H1 (cell line): ENCODE measurements around the gene GGT6. TPM values are rescaled to one million over a fixed set of nuclear protein-coding genes. Genes with fewer than 3 reads are reported as not detected.

Experiments used
- CTCF ChIA-PET: fragments of 300-600 bp; sonication (Branson Sonifier 250); formaldehyde crosslinking; loops from one replicate; lab custom pipeline; 2021; ENCODE audit not compliant: partially characterized antibody; lab: Charles Lee
- POLR2A ChIA-PET: fragments of 300-600 bp; sonication (Branson Sonifier 250); formaldehyde crosslinking; loops from one replicate; lab custom pipeline; 2021; ENCODE audit warnings: inconsistent platforms; ENCODE audit not compliant: partially characterized antibody; lab: Charles Lee
- DNase-seq, 2 experiments: peaks; one replicate each; pipeline versions ENCODE4 v3.0.0 to v3.0.0-alpha.2; 2010 to 2022; ENCODE audit warnings: low spot score in 2 of 2, low read depth in 1 of 2, mixed read lengths in 1 of 2
- FAIRE-seq: peaks from 2 replicates; lab custom pipeline; 2011; peaks lifted over from hg19 to GRCh38; lab: Jason Lieb, UNC
- H2AFZ ChIP-seq: 2 replicates; pipeline ENCODE4 v1.8.1; 2012; ENCODE audit warnings: low read length, inconsistent platforms
- H2AK5ac ChIP-seq: 2 replicates; pipeline ENCODE4 v1.6.1; 2013; ENCODE audit warnings: low read depth, low read length
- H2BK120ac ChIP-seq: replicated peaks from 2 replicates; pipeline ENCODE3; 2013; ENCODE audit warnings: low read depth, low read length, inconsistent platforms
- H2BK12ac ChIP-seq: 2 replicates; pipeline ENCODE4 v1.6.1; 2013; ENCODE audit warnings: low read depth, low read length
- H2BK15ac ChIP-seq: 2 replicates; pipeline ENCODE4 v1.6.1; 2013; ENCODE audit warnings: low read length
- H2BK20ac ChIP-seq: 2 replicates; pipeline ENCODE4 v1.6.1; 2013; ENCODE audit warnings: low read length
- H2BK5ac ChIP-seq: 2 replicates; pipeline ENCODE4 v1.6.1; 2013; ENCODE audit warnings: low read depth, low read length
- H3K14ac ChIP-seq: 2 replicates; pipeline ENCODE4 v1.6.1; 2013; ENCODE audit warnings: inconsistent platforms; ENCODE audit not compliant: insufficient read length
- H3K18ac ChIP-seq: 2 replicates; pipeline ENCODE4 v1.6.1; 2013; ENCODE audit warnings: low read length; ENCODE audit errors: extremely low read depth
- H3K23ac ChIP-seq: 2 replicates; pipeline ENCODE4 v1.6.1; 2013; ENCODE audit warnings: inconsistent platforms; ENCODE audit not compliant: insufficient read length
- H3K23me2 ChIP-seq: 2 replicates; pipeline ENCODE4 v1.6.1; 2013; ENCODE audit warnings: low read depth, low read length
- H3K27ac ChIP-seq: 2 replicates; pipeline ENCODE4 v1.6.1; 2011; ENCODE audit warnings: low read depth, low read length, inconsistent platforms
- H3K27me3 ChIP-seq, 4 experiments: replicated peaks in 1 of 4; 1 replicate in 1 of 4; 2 replicates in 3 of 4; pipeline versions ENCODE4 v1.6.1 to v1.8.1; 2011 to 2013; ENCODE audit warnings: low read length in 3 of 4, mild to moderate bottlenecking in 3 of 4, inconsistent platforms in 2 of 4, mixed read lengths in 2 of 4, moderate library complexity in 1 of 4; ENCODE audit not compliant: control insufficient read depth in 3 of 4, insufficient read depth in 3 of 4; ENCODE audit errors: extremely low read depth in 1 of 4
- H3K36me3 ChIP-seq, 4 experiments: 2 replicates each; pipeline versions ENCODE4 v1.6.1 to v1.8.1; 2011 to 2013; ENCODE audit warnings: mild to moderate bottlenecking in 4 of 4, low read length in 3 of 4, moderate library complexity in 2 of 4, control low read depth in 1 of 4, inconsistent platforms in 1 of 4; ENCODE audit not compliant: insufficient read depth in 4 of 4, control insufficient read depth in 2 of 4
- H3K4ac ChIP-seq: replicated peaks from 2 replicates; pipeline ENCODE3; 2013; ENCODE audit warnings: low read length, low read depth, mixed read lengths, inconsistent platforms; ENCODE audit not compliant: insufficient read length
- H3K4me1 ChIP-seq, 4 experiments: replicated peaks in 1 of 4; 1 replicate in 1 of 4; 2 replicates in 3 of 4; pipeline versions ENCODE4 v1.6.1 to v1.8.1; 2011 to 2013; ENCODE audit warnings: low read length in 3 of 4, inconsistent platforms in 2 of 4, mixed read lengths in 1 of 4; ENCODE audit not compliant: insufficient read depth in 4 of 4, control insufficient read depth in 3 of 4
- H3K4me2 ChIP-seq, 2 experiments: 2 replicates each; pipeline versions ENCODE4 v1.6.1 to v1.8.1; 2011 to 2013; ENCODE audit warnings: low read depth in 2 of 2, low read length in 2 of 2, control low read depth in 1 of 2, inconsistent platforms in 1 of 2, mild to moderate bottlenecking in 1 of 2; ENCODE audit not compliant: insufficient read depth in 1 of 2
- H3K4me3 ChIP-seq, 4 experiments: fragments of 200-600, 300-600 bp in 1 of 4; sonication (generic), shearing (Covaris generic), sonication (Bioruptor Twin) in 1 of 4; 2 replicates each; pipeline versions ENCODE4 v1.5.1 to v1.8.1; 2011 to 2016; ENCODE audit warnings: low read length in 4 of 4, low read depth in 3 of 4, control low read depth in 2 of 4, inconsistent platforms in 2 of 4, mild to moderate bottlenecking in 2 of 4, mixed read lengths in 1 of 4, moderate library complexity in 1 of 4; ENCODE audit not compliant: insufficient read depth in 2 of 4; ENCODE audit errors: extremely low read depth in 1 of 4
- H3K56ac ChIP-seq: replicated peaks from 2 replicates; pipeline ENCODE3; 2013; ENCODE audit warnings: low read depth, mild to moderate bottlenecking, mixed read lengths, low read length, inconsistent platforms; ENCODE audit not compliant: insufficient read length
- H3K79me1 ChIP-seq: 2 replicates; pipeline ENCODE4 v1.6.1; 2013; ENCODE audit warnings: low read depth, low read length, control low read depth
- H3K79me2 ChIP-seq, 2 experiments: 2 replicates each; pipeline versions ENCODE4 v1.6.1 to v1.8.1; 2012 to 2013; ENCODE audit warnings: low read length in 2 of 2, mild to moderate bottlenecking in 2 of 2, inconsistent platforms in 1 of 2; ENCODE audit not compliant: insufficient read depth in 2 of 2, control insufficient read depth in 1 of 2
- H3K9ac ChIP-seq, 4 experiments: replicated peaks in 1 of 4; 1 replicate in 1 of 4; 2 replicates in 3 of 4; pipeline versions ENCODE4 v1.6.1 to v1.8.1; 2011 to 2013; ENCODE audit warnings: low read depth in 3 of 4, low read length in 3 of 4, control low read depth in 2 of 4, mild to moderate bottlenecking in 2 of 4, moderate library complexity in 2 of 4, inconsistent platforms in 1 of 4; ENCODE audit errors: extremely low read depth in 1 of 4
- H3K9me3 ChIP-seq, 2 experiments: 2 replicates each; pipeline versions ENCODE4 v1.6.1 to v1.8.1; 2012 to 2013; ENCODE audit warnings: mild to moderate bottlenecking in 2 of 2, moderate library complexity in 2 of 2, control low read depth in 1 of 2, inconsistent platforms in 1 of 2, low read depth in 1 of 2, low read length in 1 of 2, mixed read lengths in 1 of 2; ENCODE audit not compliant: insufficient read depth in 2 of 2
- H4K20me1 ChIP-seq, 2 experiments: replicated peaks in 1 of 2; 2 replicates each; pipeline versions ENCODE3 to v1.8.1; 2011 to 2013; ENCODE audit warnings: inconsistent platforms in 2 of 2, low read length in 2 of 2, mild to moderate bottlenecking in 1 of 2; ENCODE audit not compliant: insufficient read depth in 2 of 2, control insufficient read depth in 1 of 2
- H4K5ac ChIP-seq: 2 replicates; pipeline ENCODE4 v1.6.1; 2013; ENCODE audit warnings: low read length, low read depth, mixed read lengths, inconsistent platforms; ENCODE audit not compliant: insufficient read length
- H4K8ac ChIP-seq: 2 replicates; pipeline ENCODE4 v1.8.0; 2013; ENCODE audit warnings: mild to moderate bottlenecking, moderate library complexity, low read length, inconsistent platforms; ENCODE audit not compliant: insufficient read depth; ENCODE audit errors: extremely low read depth
- H4K91ac ChIP-seq: replicated peaks from 2 replicates; pipeline ENCODE3; 2013; ENCODE audit warnings: low read length, mixed read lengths, inconsistent platforms; ENCODE audit not compliant: insufficient read length
- GTF2F1 ChIP-seq: IDR thresholded peaks from 2 replicates; pipeline ENCODE4 v1.6.1; 2012; ENCODE audit warnings: low read depth, low read length, improper control_type of control experiment, borderline replicate concordance
- KDM4A ChIP-seq: IDR thresholded peaks from one replicate; pipeline ENCODE4 v1.7.1; 2012; ENCODE audit warnings: low read depth, mild to moderate bottlenecking, moderate library complexity, low read length, inconsistent platforms; ENCODE audit not compliant: severe bottlenecking
- MAFK ChIP-seq: IDR thresholded peaks from 2 replicates; pipeline ENCODE4 v1.6.1; 2012; ENCODE audit warnings: low read depth, mild to moderate bottlenecking, improper control_type of control experiment, low read length
- POLR2AphosphoS5 ChIP-seq: IDR thresholded peaks from 2 replicates; pipeline ENCODE4 v1.6.1; 2011; ENCODE audit warnings: low read depth, low read length
- RBBP5 ChIP-seq: IDR thresholded peaks from 2 replicates; pipeline ENCODE4 v1.7.1; 2012; ENCODE audit warnings: low read depth, mild to moderate bottlenecking, inconsistent platforms, low read length, moderate library complexity, borderline replicate concordance
- RNF2 ChIP-seq: fragments of 200-900, 300-1000 bp; sonication (generic); IDR thresholded peaks from 2 replicates; pipeline ENCODE4 v1.7.1; 2016; ENCODE audit warnings: borderline replicate concordance, low read depth, mild to moderate bottlenecking, antibody characterized with exemption, low read length; ENCODE audit not compliant: poor library complexity, severe bottlenecking; ENCODE audit errors: missing control alignments
- SIN3A ChIP-seq, 2 experiments: IDR thresholded peaks in 1 of 2; conservative IDR thresholded peaks in 1 of 2; 2 replicates each; pipeline ENCODE4 v1.6.1; 2011 to 2012; ENCODE audit warnings: low read length in 2 of 2, improper control_type of control experiment in 1 of 2, low read depth in 1 of 2, mild to moderate bottlenecking in 1 of 2
- SP4 ChIP-seq: IDR thresholded peaks from 2 replicates; pipeline ENCODE4 v1.6.1; 2012; ENCODE audit warnings: low read length, inconsistent platforms
- TAF1 ChIP-seq: IDR thresholded peaks from 2 replicates; pipeline ENCODE4 v1.6.1; 2011; ENCODE audit warnings: mild to moderate bottlenecking, low read depth, low read length
- WGBS, 2 experiments: shearing (Covaris generic) in 1 of 2; methylation state at CpG; one replicate each; pipeline versions ENCODE4 v1.1.6 to v1.1.7; 2013 to 2015; ENCODE audit warnings: low lambda C conversion rate in 2 of 2, mixed read lengths in 2 of 2, inconsistent platforms in 1 of 2, low coverage in 1 of 2, missing lambda C conversion rate in 1 of 2; ENCODE audit not compliant: insufficient replicate concordance in 2 of 2, insufficient coverage in 1 of 2, insufficient read length in 1 of 2; ENCODE audit errors: extremely low coverage in 1 of 2, missing lambda C conversion rate in 1 of 2; 5-methylcytosine and 5-hydroxymethylcytosine counted together
- polyA plus RNA-seq, 7 experiments: library from polyadenylated mRNA; depleted of rRNA in 3 of 7; stranded (reverse) in 5 of 7; unstranded in 2 of 7; fragments of >200 nt in 5 of 7; fragments of 200-250 nt in 2 of 7; gene quantifications; 1 replicate in 5 of 7; 2 replicates in 1 of 7; 4 replicates in 1 of 7; pipeline versions ENCODE4 v1.2.1 to v1.2.3, GENCODE V29; 2011 to 2013; ENCODE audit warnings: missing spikeins in 2 of 7, mixed read lengths in 2 of 7
- total RNA-seq: library from RNA; stranded (reverse); fragmentation: NEBNext Ultra II Directional; extraction: Animal tissue kit (Norgen Biotek cat#: 25700); gene quantifications from 2 replicates; pipeline ENCODE4 v1.2.1, GENCODE V29; 2021

The GGT6 gene
- total and polyA plus RNA-seq, 2 of the 8 experiments (the other 6 are each of a cell fraction or from before 2014, with no cell fraction given): 0.18 TPM; not detected in 1

DNA sequence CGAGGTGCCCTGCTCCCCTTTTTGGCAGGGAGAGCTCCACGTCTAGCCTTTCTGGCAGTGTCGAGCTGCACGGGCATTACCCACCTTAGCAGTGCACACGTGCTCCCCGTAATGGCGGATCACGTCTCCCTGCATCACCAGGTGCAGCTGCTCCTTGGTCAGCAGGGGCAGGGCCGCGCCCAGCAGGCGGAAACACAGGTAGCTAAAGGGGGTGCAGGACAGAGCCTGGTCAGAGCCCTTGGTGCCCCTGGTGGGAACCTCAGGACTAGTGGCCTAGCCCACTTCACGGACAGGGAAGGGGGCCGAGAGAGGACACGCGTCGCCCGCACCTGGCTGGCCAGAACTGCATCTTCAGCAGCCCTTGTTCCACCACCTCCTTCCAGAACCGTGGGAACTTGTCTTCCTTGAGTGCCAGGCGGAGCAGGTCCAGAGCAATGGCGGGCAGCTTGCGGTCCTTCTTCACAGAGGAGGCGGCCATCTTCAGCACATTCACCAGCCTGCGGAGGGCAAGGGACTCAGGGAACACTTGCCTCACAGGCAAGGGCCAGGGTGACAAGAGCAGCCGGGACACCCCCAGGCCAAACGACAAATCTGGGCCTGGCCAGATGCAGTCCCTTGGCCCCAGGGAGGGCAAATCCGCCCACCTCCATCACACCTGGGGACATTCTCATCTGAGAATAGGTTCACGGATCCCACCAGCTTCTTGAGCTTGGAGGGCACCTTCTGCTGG lies 8.4 kb downstream of the GGT6 start:
- Histone ChIP-seq H3K79me2 (peaks cover 0 to 21% of the 10 kb centered on the region in 2 experiments; a peak in 3 of 4 replicates), H2BK20ac (no peak overlapping the region), H3K9me3 (no peaks in the 10 kb centered on the region), H3K14ac (no peak overlapping the region), H2BK15ac (no peak overlapping the region), H3K4me3 (no peak overlapping the region), H3K27me3 (no peaks in the 10 kb centered on the region), H3K27ac (no peak overlapping the region), H3K23ac (no peak overlapping the region), H4K8ac (peak overlapping the region; percentile 20; the same call in 1 of the 2 replicates), H2AK5ac (no peak overlapping the region), H3K4me1 (peaks cover 6 to 17% (median 10%) of the 10 kb centered on the region in 4 experiments; a peak in 6 of 7 replicates), H4K20me1 (peaks cover 9 to 13% of the 10 kb centered on the region in 2 experiments), H3K56ac (no peak overlapping the region), H3K23me2 (peaks cover 14% of the 10 kb centered on the region; the same call in 1 of the 2 replicates), H2BK5ac (no peak overlapping the region), H3K18ac (no peak overlapping the region), H4K91ac (no peak overlapping the region), H3K4ac (no peak overlapping the region), H2BK12ac (no peak overlapping the region), H3K4me2 (no peak overlapping the region), H2AFZ (no peak overlapping the region), H2BK120ac (no peak overlapping the region), H4K5ac (no peak overlapping the region), H3K36me3 (peaks cover 48 to 65% (median 58%) of the 10 kb centered on the region in 4 experiments), H3K79me1 (peaks cover 13% of the 10 kb centered on the region), H3K9ac (no peak overlapping the region)
- CTCF ChIA-PET: interaction anchor here (0.6 to 3.2 kb wide), 8 partner anchors 14 to 131 kb away, joined by 3 to 15 read pairs (median 3); no protein-coding TSS in a partner anchor
- TF ChIP-seq TAF1 (no peak), RNF2 (no peak), SP4 (no peak), GTF2F1 (no peak), POLR2AphosphoS5 (no peak), SIN3A (conservative IDR thresholded peaks at IDR 0.05 in 1 of 2, IDR thresholded peaks at IDR 0.05 in 1 of 2; ENCODE audit: low read depth in 1 of 2, low read length in 2 of 2) (no peak), KDM4A (no peak), RBBP5 (no peak), MAFK (no peak)
- POLR2A ChIA-PET: interaction anchor here (0.6 to 32.8 kb wide), 4 partner anchors 8 to 59 kb away, joined by 3 to 546 read pairs (median 5); partner anchors contain the start of gene GGT6
- 93% methylated on average over 26 of the region's 27 CpGs; no CpG with 5 or more reads in 1 of the 2 experiments for WGBS, 2 experiments
- FAIRE-seq (no peak), DNase-seq (no peak)
